Measurements from ENCODE around the gene LRRC37B.
"Not testable (repeated sequence)": the region's sequence is repeated elsewhere in the genome, so short reads cannot be mapped to it uniquely, and the experiment has no call there.

LRRC37B gene

GRCh38 chr17:32033812-32034211 lies 26.6 kb downstream of the LRRC37B start:
- not testable (repeated sequence) for ATAC-seq

- ATAC-seq = not testable (repeated sequence)
Observed at GRCh38 chr17:32040246-32040645, 33.1 kb downstream of the LRRC37B start.

GRCh38 chr17:32041306-32041875 lies 34.2 kb downstream of the LRRC37B start:
- not testable (repeated sequence) for ATAC-seq

DNA sequence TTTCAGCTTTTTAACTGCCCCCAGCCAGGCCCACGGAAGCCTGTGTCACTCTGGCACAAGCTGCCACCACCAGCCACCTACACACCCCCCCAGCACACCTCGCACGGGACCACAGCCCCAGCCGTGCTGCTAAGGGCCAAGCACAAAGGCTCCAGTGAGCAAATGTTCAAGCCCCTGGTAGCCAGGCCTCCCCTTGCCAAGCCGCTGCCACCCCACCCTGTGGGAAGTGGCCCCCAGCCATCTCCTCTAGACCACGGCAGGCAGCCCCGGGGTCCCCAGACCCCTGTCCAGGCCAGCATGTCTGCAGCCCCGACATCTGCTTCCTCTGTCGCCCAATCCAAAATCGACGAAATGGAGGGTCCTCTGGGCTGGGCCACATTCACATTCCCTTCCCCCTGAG lies 35.1 kb downstream of the LRRC37B start:
- not testable (repeated sequence) for ATAC-seq

DNA sequence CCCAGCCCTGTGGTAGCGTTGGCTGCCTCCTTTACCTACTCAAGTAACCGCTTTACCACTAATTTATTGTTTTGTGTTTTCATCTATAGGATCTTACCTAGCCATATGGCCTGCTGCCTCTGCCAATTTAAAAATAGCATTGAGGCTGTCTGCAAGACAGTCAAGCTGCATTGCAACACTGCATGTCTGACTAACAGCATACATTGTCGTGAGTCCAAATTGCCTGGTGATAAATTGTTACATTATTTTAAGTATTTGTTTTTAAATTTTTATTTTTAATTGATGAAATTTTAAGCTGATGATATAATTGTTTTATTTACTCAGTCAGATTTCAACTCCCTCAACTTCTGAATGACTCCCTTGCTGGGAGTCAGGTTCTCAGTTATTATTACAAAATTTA lies 38.4 kb downstream of the LRRC37B start:
- not testable (repeated sequence) for ATAC-seq

- not testable (repeated sequence) for ATAC-seq
Observed at GRCh38 chr17:32047663-32048062, 40.5 kb downstream of the LRRC37B start.

GRCh38 chr17:32054985-32055384 lies 47.8 kb downstream of the LRRC37B start:
- ATAC-seq = not testable (repeated sequence)

DNA sequence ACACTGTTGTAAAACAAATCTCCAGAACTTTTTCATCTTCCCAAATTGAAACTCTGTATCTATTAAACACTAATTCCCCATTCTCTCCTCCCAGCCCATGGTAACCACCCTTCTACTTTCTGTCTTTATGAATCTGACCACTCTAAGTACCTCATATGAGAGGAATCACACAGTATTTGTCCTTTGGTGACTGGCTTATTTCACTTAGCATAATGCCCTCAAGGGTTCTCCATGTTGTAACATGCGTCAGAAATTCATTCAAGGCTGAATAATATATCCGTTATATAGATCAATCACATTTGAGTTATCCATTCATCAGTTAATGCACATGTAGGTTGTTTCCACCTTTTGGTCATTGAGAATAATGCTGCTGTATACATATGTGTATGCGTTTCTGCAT lies 48.2 kb downstream of the LRRC37B start:
- ATAC-seq = not testable (repeated sequence)

- ATAC-seq = not testable (repeated sequence)
Observed at GRCh38 chr17:32056500-32056899, 49.3 kb downstream of the LRRC37B start.

DNA sequence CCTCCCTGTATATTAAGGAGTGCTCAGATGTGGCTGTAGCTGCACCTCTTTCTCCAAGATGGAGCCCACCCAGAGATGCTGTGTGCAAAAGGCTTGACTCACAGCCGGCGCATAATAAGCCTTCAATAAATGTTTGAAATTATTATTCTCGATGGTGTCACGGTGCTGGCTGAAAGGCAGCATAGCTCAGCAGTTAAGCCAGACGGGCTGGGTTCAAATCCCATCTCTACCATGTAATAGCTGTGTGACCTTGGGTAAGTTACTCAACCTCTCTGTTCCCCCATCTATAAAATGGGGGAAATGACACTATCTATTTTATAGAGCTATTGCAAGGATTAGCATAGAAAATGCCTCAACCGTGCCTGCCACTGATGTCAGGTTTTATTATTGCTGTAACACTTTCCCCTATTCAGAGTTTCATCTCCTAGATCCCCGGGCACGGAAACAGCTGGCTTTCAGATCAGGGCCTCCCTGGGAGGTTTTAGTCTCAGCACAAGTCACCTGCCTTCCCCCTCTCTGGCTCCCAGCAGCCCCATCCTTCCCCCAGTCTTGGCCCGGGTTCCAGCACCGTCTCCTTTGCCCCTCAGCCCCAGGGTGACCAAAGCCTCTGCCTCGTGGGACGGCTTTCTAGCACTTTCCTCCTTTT lies 50.4 kb downstream of the LRRC37B start:
- not testable (repeated sequence) for ATAC-seq

GRCh38 chr17:32060695-32061094 lies 53.5 kb downstream of the LRRC37B start:
- ATAC-seq = peak; percentile 86

- ATAC-seq = not testable (repeated sequence)
Observed at GRCh38 chr17:32061840-32062239, 54.7 kb downstream of the LRRC37B start.

DNA sequence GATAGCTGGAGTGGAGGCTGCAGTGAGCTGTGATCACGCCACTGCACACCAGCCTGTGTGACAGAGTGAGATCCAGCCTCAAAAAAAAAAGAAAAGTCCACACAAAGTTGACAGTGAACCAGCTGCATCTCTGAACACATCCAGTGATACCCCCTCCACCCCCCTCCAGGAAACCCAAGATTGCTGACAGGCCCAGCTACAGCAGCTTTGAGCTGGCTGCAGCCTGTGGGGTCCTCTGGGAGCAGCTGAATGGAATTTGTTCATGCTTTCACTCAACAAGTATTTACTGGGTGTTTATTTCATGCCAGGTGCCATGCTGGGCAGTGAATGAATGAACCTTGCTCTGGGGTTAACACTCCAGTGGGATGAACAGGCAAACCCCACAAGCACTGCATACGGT lies 56.9 kb downstream of the LRRC37B start:
- not testable (repeated sequence) for ATAC-seq

DNA sequence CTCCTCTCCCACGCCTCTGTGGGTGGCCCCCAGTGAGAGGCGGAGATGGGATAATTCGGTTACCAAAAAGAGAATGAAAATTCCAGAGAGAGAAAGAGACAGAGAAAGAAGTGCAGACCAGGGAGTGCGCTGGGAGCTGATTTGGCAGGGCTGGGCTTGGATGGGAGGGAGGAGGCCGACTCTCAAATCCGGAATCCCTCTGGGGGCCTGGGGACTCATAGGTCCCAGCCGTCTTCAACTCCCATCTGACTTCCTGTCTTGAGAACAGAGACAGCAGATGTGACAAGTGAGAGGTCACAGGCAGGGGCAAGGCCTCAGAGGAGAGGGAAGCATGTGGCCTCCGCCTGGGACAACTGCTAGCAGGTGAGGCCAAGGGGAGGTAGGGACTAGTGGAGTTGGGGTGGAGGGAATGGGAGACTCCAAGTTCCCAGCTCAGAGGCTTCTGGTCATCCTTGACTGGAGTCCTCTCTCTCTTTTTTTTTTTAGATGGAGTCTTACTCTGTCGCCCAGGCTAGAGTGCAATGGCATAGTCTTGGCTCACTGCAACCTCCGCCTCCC lies 59.0 kb downstream of the LRRC37B start:
- ATAC-seq = not testable (repeated sequence)

DNA sequence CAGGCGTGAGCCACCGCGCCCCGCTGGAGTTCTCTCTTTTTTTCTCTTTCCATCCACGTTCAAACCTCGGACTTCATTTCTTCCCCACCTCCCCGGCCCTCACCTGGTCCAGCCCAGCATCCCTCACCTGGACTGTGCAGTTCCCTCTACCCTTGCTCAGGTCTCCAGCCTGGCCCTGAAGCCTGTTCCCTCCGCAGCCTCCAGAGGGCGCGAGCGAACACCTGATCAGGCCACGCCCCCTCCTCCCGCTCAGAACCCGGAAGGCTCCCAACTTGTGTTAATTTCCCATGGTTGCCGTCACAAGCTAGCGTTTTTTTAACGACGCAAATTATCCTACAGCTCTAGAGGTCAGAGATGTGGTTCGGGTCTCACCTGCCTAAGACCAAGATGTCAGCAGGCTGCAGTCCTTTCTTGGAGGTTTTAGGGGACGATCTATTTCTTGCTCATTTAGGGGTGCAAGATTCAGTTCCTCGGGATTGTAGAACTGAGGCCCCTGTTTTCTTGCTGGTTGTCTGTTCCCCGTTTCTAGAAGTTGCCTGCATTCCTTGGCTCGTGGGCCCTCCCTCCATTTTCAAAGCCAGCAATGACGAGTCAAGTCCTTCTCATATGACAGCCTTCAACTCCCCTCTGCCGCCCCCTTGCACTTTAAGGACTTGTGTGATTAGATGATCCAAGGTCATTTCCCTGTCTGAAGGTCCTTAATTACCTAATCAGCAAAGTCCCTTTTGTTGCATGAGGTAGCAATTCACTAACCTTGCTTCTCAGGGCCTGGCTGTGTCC lies 59.9 kb downstream of the LRRC37B start:
- ATAC-seq = peak; percentile 68

DNA sequence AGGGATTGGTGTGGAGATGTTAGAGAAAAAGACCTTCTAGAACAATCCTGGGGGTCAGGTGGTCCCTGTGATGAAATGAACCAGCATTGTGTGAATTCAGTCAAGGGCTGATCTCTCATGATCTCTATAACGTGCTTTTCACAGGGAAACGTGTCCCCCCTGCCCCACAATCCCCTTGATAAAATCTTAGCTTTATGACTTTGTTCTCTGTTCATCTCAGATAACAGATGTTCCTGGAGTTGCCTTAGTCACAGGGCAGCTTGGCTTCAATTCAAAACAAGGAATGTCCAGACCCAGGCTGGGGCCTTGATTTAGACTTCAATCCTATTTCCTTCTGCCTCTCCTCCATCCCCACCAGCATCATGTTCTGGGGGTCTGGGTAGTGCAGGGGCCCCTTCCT lies 61.9 kb downstream of the LRRC37B start:
- peak; percentile 72 for ATAC-seq

DNA sequence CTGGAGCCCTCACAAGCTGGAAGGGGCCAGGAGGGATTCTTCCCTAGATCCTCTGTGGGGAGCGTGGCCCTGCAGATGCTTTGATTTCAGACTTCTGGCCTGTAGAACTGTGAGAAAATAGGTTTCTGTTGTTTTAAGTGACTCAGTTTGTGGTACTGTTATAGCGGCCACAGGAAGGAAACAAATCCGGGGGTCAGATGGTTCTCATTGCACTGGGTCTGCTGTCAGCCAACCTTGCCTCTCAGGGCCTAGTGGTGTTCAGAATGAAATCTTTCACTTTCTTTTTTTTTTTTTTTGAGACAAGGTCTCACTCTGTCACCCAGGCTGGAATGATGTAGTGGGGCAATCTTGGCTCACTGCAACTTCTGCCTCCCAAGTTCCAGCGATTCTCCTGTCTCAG lies 64.8 kb downstream of the LRRC37B start:
- ATAC-seq = peak; percentile 66

GRCh38 chr17:32073131-32073530 lies 65.9 kb downstream of the LRRC37B start:
- ATAC-seq = not testable (repeated sequence)

DNA sequence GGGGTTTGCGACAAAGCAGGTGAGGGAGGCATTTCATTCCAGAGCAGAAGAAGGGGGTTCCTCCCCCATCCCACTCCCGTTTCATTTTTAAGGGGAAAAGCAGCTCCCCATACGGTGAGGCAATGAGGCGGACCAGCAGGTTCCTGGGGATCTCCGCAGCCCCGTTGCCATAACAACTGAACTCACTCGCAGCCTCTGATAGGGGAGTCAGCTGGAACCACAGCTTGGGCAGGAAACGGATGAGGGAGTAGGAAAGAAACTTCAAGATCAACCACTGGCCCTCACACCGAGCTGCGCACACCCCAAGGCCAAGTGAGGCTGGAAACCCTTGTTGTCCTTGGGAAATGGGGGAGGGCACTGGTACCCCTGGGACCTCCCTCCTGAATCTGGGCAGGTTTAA lies 72.6 kb downstream of the LRRC37B start:
- ATAC-seq = peak; percentile 69

GRCh38 chr17:32083550-32083979 lies 76.4 kb downstream of the LRRC37B start:
- peak; percentile 28 for ATAC-seq

- ATAC-seq = peak; percentile 82
Observed at GRCh38 chr17:32084003-32084941, 77.1 kb downstream of the LRRC37B start.
